KMS-11 (cell line): ENCODE results near the gene LRRC71.

Source experiments
- H2AFZ ChIP-seq: fragments of 200-600 bp; sonication (generic); 2 replicates; pipeline ENCODE4 v1.6.1; 2016; ENCODE audit warnings: antibody characterized with exemption, mixed run types, low read depth
- H3K27ac ChIP-seq: fragments of 200-600 bp; sonication (generic); 2 replicates; pipeline ENCODE4 v1.6.1; 2016; ENCODE audit warnings: mild to moderate bottlenecking, mixed run types
- H3K27me3 ChIP-seq: fragments of 200-600 bp; sonication (generic); 2 replicates; pipeline ENCODE4 v1.6.1; 2017; ENCODE audit warnings: mild to moderate bottlenecking, low read depth, mixed run types, moderate library complexity; ENCODE audit not compliant: insufficient read depth
- H3K36me3 ChIP-seq: fragments of 200-600 bp; sonication (generic); 2 replicates; pipeline ENCODE4 v1.6.1; 2017; ENCODE audit warnings: mild to moderate bottlenecking, mixed run types; ENCODE audit not compliant: insufficient read depth
- H3K4me1 ChIP-seq: fragments of 200-600 bp; sonication (generic); 2 replicates; pipeline ENCODE4 v1.6.1; 2016; ENCODE audit warnings: mild to moderate bottlenecking, low read depth, mixed run types; ENCODE audit not compliant: poor library complexity, severe bottlenecking
- H3K4me2 ChIP-seq: fragments of 200-600 bp; sonication (generic); 2 replicates; pipeline ENCODE4 v1.7.0; 2016; ENCODE audit warnings: mild to moderate bottlenecking, mixed run types
- H3K4me3 ChIP-seq: fragments of 200-600 bp; sonication (generic); IDR thresholded peaks from 2 replicates; pipeline ENCODE4 v1.6.1; 2017; ENCODE audit warnings: low read depth, low read length, mixed read lengths; ENCODE audit not compliant: insufficient read depth
- H3K79me2 ChIP-seq: fragments of 200-600 bp; sonication (generic); 2 replicates; pipeline ENCODE4 v1.6.1; 2016; ENCODE audit warnings: low read depth, mixed run types; ENCODE audit not compliant: insufficient read depth
- H3K9ac ChIP-seq: fragments of 200-600 bp; sonication (generic); 2 replicates; pipeline ENCODE4 v1.6.1; 2016; ENCODE audit warnings: mild to moderate bottlenecking, mixed run types
- H4K20me1 ChIP-seq: fragments of 200-600 bp; sonication (generic); 2 replicates; pipeline ENCODE4 v1.6.1; 2016; ENCODE audit warnings: mild to moderate bottlenecking, mixed run types; ENCODE audit not compliant: insufficient read depth
- TF ChIP-seq, protein P1 (sequence below): fragments of 200-600 bp; sonication (generic); conservative IDR thresholded peaks from 2 replicates; pipeline ENCODE4 v1.6.1; 2017; ENCODE audit warnings: low read depth, mild to moderate bottlenecking, antibody characterized with exemption, low read length, moderate library complexity, mixed read lengths

LRRC71 gene

DNA sequence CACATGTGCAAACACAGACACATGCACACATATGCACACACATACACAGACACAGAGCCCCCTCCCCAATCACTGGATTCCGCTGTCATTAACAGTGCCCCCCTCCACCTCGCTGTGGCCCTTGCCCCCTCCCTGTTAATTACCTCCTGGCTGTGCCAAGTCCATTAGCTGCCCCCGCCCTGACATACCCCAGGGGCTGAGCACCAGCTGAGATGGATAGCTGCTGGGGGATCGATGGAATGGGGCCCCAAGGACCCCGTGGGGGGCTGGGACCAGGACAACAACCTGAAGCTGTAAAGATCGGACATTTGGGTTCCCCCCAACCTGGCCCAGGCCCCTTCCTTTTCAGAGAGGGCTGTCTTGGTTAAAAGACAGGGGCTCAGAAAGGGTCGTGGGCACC is 36.5 kb upstream of the LRRC71 start:
- Histone ChIP-seq H3K4me1 (peaks cover 10% of the 10 kb centered on the region), H3K79me2 (no peaks in the 10 kb centered on the region), H3K27me3 (peaks cover 93% of the 10 kb centered on the region), H3K4me2 (no peak overlapping the region), H3K4me3 (no peak overlapping the region), H2AFZ (no peak overlapping the region), H3K36me3 (no peaks in the 10 kb centered on the region), H4K20me1 (no peaks in the 10 kb centered on the region), H3K27ac (no peak overlapping the region), H3K9ac (no peak overlapping the region)
- TF ChIP-seq, protein P1, sequence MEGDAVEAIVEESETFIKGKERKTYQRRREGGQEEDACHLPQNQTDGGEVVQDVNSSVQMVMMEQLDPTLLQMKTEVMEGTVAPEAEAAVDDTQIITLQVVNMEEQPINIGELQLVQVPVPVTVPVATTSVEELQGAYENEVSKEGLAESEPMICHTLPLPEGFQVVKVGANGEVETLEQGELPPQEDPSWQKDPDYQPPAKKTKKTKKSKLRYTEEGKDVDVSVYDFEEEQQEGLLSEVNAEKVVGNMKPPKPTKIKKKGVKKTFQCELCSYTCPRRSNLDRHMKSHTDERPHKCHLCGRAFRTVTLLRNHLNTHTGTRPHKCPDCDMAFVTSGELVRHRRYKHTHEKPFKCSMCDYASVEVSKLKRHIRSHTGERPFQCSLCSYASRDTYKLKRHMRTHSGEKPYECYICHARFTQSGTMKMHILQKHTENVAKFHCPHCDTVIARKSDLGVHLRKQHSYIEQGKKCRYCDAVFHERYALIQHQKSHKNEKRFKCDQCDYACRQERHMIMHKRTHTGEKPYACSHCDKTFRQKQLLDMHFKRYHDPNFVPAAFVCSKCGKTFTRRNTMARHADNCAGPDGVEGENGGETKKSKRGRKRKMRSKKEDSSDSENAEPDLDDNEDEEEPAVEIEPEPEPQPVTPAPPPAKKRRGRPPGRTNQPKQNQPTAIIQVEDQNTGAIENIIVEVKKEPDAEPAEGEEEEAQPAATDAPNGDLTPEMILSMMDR, result no peak

GRCh38 chr1:156884560-156885184 is 35.8 kb upstream of the LRRC71 start:
- Histone ChIP-seq H4K20me1 (no peaks in the 10 kb centered on the region), H3K9ac (no peak overlapping the region), H3K36me3 (no peaks in the 10 kb centered on the region), H3K4me1 (peaks cover 10% of the 10 kb centered on the region), H3K79me2 (no peaks in the 10 kb centered on the region), H3K4me3 (no peak overlapping the region), H3K4me2 (no peak overlapping the region), H3K27me3 (peaks cover 91% of the 10 kb centered on the region), H2AFZ (no peak overlapping the region), H3K27ac (no peak overlapping the region)
- TF ChIP-seq, protein P1, result no peak

DNA sequence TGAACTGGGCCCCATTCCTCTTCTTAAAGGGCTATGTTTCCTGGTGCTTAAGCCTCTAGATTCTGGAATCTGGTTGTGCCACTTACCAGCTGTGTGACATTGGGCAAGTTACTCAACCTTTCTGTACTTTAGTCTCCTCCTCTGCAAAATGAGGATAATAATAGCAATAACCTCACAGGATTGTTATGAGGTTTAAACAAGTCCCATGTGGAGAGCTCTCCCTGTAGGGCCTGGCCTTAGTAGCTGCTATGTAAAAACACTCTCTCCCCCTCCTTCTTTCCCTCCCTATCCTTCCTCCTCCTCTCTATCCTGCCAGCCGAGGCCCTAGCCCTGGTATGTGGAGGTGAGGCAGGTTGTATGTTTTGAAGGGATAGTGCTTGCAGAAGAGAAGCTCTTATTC is 35.1 kb upstream of the LRRC71 start:
- H2AFZ ChIP-seq, result no peak overlapping the region
- H4K20me1 ChIP-seq, result no peaks in the 10 kb centered on the region
- H3K4me2 ChIP-seq, result no peak overlapping the region
- H3K4me3 ChIP-seq, result no peak overlapping the region
- no peaks in the 10 kb centered on the region for H3K79me2 ChIP-seq
- peaks cover 86% of the 10 kb centered on the region for H3K27me3 ChIP-seq
- TF ChIP-seq, protein P1, result no peak; the same call in 1 of the 2 replicates
- H3K27ac ChIP-seq, result no peak overlapping the region
- peaks cover 8% of the 10 kb centered on the region for H3K4me1 ChIP-seq
- no peaks in the 10 kb centered on the region for H3K36me3 ChIP-seq
- no peak overlapping the region for H3K9ac ChIP-seq

DNA sequence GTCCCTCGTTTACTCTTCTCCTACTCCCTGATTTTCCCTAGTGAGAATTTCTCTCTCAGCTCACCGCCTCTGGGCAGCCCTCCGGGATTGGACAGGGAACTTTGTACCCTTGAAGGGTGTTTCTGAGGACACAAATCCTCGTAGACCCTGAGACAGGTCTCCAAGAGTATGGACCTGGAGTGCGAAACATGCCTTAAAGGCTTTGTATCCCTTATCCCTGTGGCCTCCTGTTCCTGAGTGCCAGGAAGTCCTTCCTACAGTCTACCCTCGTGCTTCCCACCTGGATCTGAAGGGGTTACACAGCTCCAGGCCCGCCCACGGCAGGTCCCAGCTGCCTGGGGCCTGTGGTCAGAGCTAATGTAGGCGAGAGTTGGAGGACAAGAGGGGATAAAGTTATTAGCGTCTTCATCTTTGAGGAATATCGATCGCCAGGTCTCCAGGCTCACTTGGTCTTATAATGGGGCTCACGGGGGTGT is 34.5 kb upstream of the LRRC71 start:
- TF ChIP-seq, protein P1, result no peak
- Histone ChIP-seq H3K4me1 (peaks cover 2% of the 10 kb centered on the region), H3K36me3 (no peaks in the 10 kb centered on the region), H2AFZ (no peak overlapping the region), H3K27ac (no peak overlapping the region), H3K4me2 (no peak overlapping the region), H3K27me3 (peaks cover 85% of the 10 kb centered on the region), H3K79me2 (no peaks in the 10 kb centered on the region), H4K20me1 (no peaks in the 10 kb centered on the region), H3K9ac (no peak overlapping the region), H3K4me3 (no peak overlapping the region)
